ENCODE data around the gene PHOSPHO2. TPM values are rescaled to one million over a fixed set of nuclear protein-coding genes. Genes with fewer than 3 reads are reported as not detected.

Gene PHOSPHO2
- total and polyA plus RNA-seq, 10 of the 15 experiments (the other 5 are each of a cell fraction or from before 2014, with no cell fraction given) = 2.7 to 7.6 (median 4.2) TPM

- RAD21 ChIA-PET (ENCODE audit: unreplicated experiment) = interaction anchor here (1.4 kb wide), 1 partner anchor 94 kb away, joined by 3 read pairs; no protein-coding TSS in a partner anchor
- in situ Hi-C loops (cut with MboI) (no loop called here), intact Hi-C loops (cut with micrococcal nuclease; ENCODE audit: unreplicated experiment) (no loop called here)
- H3K9ac ChIP-seq (ENCODE audit: control insufficient read depth, insufficient read depth, low read length) = no peak overlapping the region
- no peaks in the 10 kb centered on the region for H4K20me1 ChIP-seq (ENCODE audit: control insufficient read depth, insufficient read depth)
- FAIRE-seq (no peak), DNase-seq (ENCODE audit: low read depth, low spot score) (no peak), ATAC-seq (no peak)
- CTCF ChIA-PET = no interaction called here
- H3K36me3 ChIP-seq (ENCODE audit: control insufficient read depth in 2 of 2, insufficient read depth in 2 of 2, low read length in 1 of 2) = no peaks in the 10 kb centered on the region
- peaks cover 2% of the 10 kb centered on the region; the same call in 1 of the 2 replicates for H3K4me1 ChIP-seq (ENCODE audit: control insufficient read depth, insufficient read depth, low read length)
- H3K27ac ChIP-seq (ENCODE audit: control insufficient read depth, insufficient read depth) = no peak overlapping the region
- H3K4me3 ChIP-seq = no peak overlapping the region
- H3K4me2 ChIP-seq (ENCODE audit: control insufficient read depth, insufficient read depth) = no peak overlapping the region
- no peaks in the 10 kb centered on the region for H3K27me3 ChIP-seq (replicated peaks in 1 of 2; ENCODE audit: control insufficient read depth in 2 of 2, insufficient read depth in 2 of 2, low read length in 1 of 2)
- no peaks in the 10 kb centered on the region for H3K9me3 ChIP-seq (replicated peaks; ENCODE audit: control insufficient read depth, insufficient read depth, low read length)
- SMC1A ChIA-PET (ENCODE audit: uncharacterized antibody, unreplicated experiment) = interaction anchor here (1.0 kb wide), 1 partner anchor 40 kb away, joined by 3 read pairs; no protein-coding TSS in a partner anchor
- BruUV-seq (replicated peaks) = no TSS peak
- POLR2A ChIA-PET = no interaction called here
- H3K79me2 ChIP-seq (ENCODE audit: control insufficient read depth, insufficient read depth, low read length) = no peaks in the 10 kb centered on the region
- no peak overlapping the region for H2AFZ ChIP-seq (ENCODE audit: control insufficient read depth, low read depth, low read length)
- 74% methylated on average over 4 of the region's 4 CpGs for WGBS (ENCODE audit: insufficient coverage, insufficient replicate concordance, low lambda C conversion rate, missing lambda C conversion rate)
- no peak for TF ChIP-seq SRF (IDR thresholded peaks at IDR 0.05; ENCODE audit: low read depth in 2 of 2, low read length in 2 of 2)
- TF ChIP-seq NFYB (IDR thresholded peaks at IDR 0.05; ENCODE audit: insufficient read depth, low read depth, low read length) = no peak
- no peak for TF ChIP-seq CBX3 (IDR thresholded peaks at IDR 0.05; ENCODE audit: borderline replicate concordance, low read depth)
- TF ChIP-seq DPF2 (IDR thresholded peaks at IDR 0.05) = no peak
- no peak for TF ChIP-seq STAT3 (IDR thresholded peaks at IDR 0.05; ENCODE audit: low read depth, low read length)
- no peak for TF ChIP-seq JUND (IDR thresholded peaks at IDR 0.05; ENCODE audit: low read depth, low read length)
- no peak for TF ChIP-seq CHD4 (IDR thresholded peaks at IDR 0.05)
- TF ChIP-seq ZNF687 (IDR thresholded peaks at IDR 0.05) = no peak
Measured at GRCh38 chr2:169670937-169671336, 23.3 kb upstream of the PHOSPHO2 start.
